Stomach (tissue), 4 donors: ENCODE data around the gene OR51B2.

Experiments used
- CTCF ChIP-seq, 7 experiments: fragments of 450-650 bp in 4 of 7; fragments of 200-600 bp in 3 of 7; sonication (generic) in 3 of 7; IDR thresholded peaks; one replicate each; pipeline ENCODE4 v1.5.1; 2016 to 2019; ENCODE audit warnings: antibody characterized with exemption in 7 of 7, control low read depth in 2 of 7, mild to moderate bottlenecking in 1 of 7
- POLR2A ChIP-seq, 4 donors: fragments of 450-650 bp; IDR thresholded peaks; one replicate each; pipeline ENCODE4 v1.6.1; 2016; ENCODE audit warnings: antibody characterized with exemption in 4 of 4, control low read depth in 2 of 4, mild to moderate bottlenecking in 1 of 4, moderate library complexity in 1 of 4

DNA sequence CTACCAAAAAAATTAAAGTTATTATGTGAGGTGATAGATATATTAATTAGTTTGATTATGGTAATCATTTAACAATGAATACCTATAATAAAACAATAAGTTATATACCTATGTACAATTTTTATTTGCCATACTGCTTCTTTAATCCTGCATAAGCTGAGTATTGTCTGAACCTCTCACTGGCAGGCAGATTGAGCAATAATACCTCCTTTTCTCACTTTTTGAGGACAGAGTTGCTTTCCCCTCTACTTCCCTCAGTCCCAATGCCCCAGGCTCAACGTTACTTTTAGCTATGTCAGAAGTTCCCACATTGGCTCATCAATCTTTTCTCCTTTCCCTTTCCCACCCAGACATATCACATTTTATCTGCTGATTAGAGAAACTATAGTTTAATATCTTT is 25.5 kb upstream of the OR51B2 start:
- TF ChIP-seq CTCF (IDR thresholded peaks at IDR 0.05) (no peak), POLR2A (IDR thresholded peaks at IDR 0.05) (no peak)
